Testis (tissue), 2 donors: ENCODE measurements around the gene PFN3.

Experiments used
- POLR2A ChIP-seq: fragments of 450-650 bp; IDR thresholded peaks from one replicate; pipeline ENCODE4 v1.6.1; 2017; ENCODE audit warnings: antibody characterized with exemption, mild to moderate bottlenecking, moderate library complexity
- TF ChIP-seq, protein P1 (sequence below), 3 experiments: fragments of 450-650 bp in 2 of 3; fragments of 200-600 bp in 1 of 3; sonication (generic) in 1 of 3; IDR thresholded peaks; one replicate each; pipeline ENCODE4 v1.5.1; 2016 to 2019; ENCODE audit warnings: antibody characterized with exemption in 3 of 3, mild to moderate bottlenecking in 2 of 3, moderate library complexity in 1 of 3

GRCh38 chr5:177378884-177379883 lies 21.3 kb downstream of the PFN3 start:
- TF ChIP-seq, protein P1, sequence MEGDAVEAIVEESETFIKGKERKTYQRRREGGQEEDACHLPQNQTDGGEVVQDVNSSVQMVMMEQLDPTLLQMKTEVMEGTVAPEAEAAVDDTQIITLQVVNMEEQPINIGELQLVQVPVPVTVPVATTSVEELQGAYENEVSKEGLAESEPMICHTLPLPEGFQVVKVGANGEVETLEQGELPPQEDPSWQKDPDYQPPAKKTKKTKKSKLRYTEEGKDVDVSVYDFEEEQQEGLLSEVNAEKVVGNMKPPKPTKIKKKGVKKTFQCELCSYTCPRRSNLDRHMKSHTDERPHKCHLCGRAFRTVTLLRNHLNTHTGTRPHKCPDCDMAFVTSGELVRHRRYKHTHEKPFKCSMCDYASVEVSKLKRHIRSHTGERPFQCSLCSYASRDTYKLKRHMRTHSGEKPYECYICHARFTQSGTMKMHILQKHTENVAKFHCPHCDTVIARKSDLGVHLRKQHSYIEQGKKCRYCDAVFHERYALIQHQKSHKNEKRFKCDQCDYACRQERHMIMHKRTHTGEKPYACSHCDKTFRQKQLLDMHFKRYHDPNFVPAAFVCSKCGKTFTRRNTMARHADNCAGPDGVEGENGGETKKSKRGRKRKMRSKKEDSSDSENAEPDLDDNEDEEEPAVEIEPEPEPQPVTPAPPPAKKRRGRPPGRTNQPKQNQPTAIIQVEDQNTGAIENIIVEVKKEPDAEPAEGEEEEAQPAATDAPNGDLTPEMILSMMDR (IDR thresholded peaks at IDR 0.05): no peak
- no peak for TF ChIP-seq POLR2A
